Mammary epithelial cell (primary cell): Measurements from ENCODE around the gene HES6.

Source experiments
- EZH2 ChIP-seq: IDR thresholded peaks from 2 replicates; pipeline ENCODE4 v1.6.1; 2012; ENCODE audit warnings: low read length, inconsistent platforms, borderline replicate concordance
- TF ChIP-seq, protein P1 (sequence below), 2 donors: IDR thresholded peaks in 1 of 2; conservative IDR thresholded peaks in 1 of 2; 2 replicates each; pipeline ENCODE4 v1.5.1; 2011 to 2012; ENCODE audit warnings: inconsistent platforms in 2 of 2, low read length in 2 of 2, mild to moderate bottlenecking in 2 of 2, control low read depth in 1 of 2, low read depth in 1 of 2; ENCODE audit not compliant: insufficient read depth in 1 of 2; ENCODE audit errors: extremely low read depth in 1 of 2

DNA sequence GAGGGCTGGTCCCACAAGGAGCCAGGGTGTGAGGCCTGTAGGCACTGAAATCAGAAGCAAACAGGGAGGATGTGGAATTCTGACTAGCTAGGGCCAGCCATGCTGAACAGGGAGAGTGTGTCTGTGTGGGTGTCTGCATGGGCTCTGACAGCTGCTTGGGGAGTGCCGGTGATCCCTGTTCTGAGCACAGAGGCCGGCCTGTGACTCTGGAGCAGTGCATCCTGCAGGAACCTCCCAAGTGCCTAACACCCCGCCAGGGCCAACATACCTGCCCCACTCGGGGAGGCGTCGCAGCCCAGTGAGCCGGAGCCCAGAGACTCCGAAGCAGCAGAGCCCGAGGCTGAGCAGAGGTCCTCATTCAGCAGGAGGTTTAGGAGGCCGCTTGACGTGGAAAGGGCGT is 11.5 kb upstream of the HES6 start:
- no peak for TF ChIP-seq EZH2
- TF ChIP-seq, protein P1, sequence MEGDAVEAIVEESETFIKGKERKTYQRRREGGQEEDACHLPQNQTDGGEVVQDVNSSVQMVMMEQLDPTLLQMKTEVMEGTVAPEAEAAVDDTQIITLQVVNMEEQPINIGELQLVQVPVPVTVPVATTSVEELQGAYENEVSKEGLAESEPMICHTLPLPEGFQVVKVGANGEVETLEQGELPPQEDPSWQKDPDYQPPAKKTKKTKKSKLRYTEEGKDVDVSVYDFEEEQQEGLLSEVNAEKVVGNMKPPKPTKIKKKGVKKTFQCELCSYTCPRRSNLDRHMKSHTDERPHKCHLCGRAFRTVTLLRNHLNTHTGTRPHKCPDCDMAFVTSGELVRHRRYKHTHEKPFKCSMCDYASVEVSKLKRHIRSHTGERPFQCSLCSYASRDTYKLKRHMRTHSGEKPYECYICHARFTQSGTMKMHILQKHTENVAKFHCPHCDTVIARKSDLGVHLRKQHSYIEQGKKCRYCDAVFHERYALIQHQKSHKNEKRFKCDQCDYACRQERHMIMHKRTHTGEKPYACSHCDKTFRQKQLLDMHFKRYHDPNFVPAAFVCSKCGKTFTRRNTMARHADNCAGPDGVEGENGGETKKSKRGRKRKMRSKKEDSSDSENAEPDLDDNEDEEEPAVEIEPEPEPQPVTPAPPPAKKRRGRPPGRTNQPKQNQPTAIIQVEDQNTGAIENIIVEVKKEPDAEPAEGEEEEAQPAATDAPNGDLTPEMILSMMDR (conservative IDR thresholded peaks at IDR 0.05 in 1 of 2, IDR thresholded peaks at IDR 0.05 in 1 of 2; ENCODE audit: extremely low read depth in 1 of 2, insufficient read depth in 1 of 2, low read depth in 1 of 2, low read length in 2 of 2) = no peak
